ENCODE data around the gene VPS52.
"Not testable (repeated sequence)": the region's sequence is repeated elsewhere in the genome, so short reads cannot be mapped to it uniquely, and the experiment has no call there.

The VPS52 gene

DNA sequence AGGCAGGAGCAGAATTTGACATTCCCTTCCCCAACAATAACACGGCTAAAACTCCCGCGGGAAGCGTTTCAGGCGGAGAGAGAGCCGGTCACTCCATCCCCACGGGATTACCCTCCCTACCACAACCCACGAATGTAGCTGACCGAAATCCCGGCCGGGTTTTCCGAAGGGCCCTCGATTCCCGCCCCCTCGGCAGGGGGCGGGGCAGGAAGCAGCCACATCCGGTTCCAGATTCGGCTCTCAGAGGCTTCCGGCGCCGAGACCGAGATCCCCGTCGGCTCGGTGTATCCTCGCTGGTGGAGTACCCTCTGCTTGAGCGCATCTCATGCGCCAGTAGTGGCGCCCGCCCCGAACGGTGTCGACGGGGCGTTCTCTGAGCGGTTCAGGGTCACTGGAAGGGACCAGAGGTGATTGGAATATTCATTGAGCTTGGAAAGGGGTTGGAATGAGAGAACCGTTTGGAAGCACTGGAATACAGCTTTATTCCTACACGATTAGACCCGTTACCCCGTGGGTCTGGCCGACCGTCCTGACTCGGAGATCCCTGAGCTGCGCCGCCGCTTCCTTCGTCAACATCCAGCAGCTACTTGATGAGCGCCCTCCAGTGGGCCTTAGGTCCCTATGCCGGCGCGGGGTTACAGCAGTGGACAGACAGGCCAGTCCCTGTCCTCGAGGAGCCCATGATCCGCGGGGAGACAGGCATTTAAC lies 27.7 kb upstream of the VPS52 start:
- peak; percentile 97 for DNase-seq

DNA sequence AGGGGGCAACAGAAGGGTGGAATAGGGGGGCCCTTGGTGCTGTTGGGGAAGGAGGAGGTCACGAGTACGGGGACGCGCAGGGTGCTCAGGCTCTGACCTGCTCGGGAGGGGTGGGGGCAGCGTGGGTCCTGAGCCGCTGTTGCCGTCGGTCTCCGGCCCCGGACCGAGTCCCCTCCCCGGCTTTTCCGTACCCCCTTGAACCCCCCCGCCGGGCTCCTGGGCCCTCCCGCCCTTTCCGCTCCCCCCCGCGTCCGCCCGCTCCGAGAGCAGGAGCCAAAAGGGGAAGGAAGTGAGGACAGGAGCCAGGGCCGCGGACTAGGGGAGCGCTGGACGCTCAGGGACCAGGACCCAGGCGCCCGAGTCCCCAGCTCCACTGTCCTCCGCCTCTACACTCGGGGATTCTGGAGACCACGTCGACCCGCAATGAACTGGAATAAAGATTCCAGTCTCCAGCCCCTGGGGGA lies 27.1 kb upstream of the VPS52 start, which contains the start of gene RGL2:
Gene RGL2, minus strand, starts transcription at position 170 of the 464 bp plus-strand sequence. CDS start 332 bp downstream, outside the sequence.
- DNase-seq, result no peak

DNA sequence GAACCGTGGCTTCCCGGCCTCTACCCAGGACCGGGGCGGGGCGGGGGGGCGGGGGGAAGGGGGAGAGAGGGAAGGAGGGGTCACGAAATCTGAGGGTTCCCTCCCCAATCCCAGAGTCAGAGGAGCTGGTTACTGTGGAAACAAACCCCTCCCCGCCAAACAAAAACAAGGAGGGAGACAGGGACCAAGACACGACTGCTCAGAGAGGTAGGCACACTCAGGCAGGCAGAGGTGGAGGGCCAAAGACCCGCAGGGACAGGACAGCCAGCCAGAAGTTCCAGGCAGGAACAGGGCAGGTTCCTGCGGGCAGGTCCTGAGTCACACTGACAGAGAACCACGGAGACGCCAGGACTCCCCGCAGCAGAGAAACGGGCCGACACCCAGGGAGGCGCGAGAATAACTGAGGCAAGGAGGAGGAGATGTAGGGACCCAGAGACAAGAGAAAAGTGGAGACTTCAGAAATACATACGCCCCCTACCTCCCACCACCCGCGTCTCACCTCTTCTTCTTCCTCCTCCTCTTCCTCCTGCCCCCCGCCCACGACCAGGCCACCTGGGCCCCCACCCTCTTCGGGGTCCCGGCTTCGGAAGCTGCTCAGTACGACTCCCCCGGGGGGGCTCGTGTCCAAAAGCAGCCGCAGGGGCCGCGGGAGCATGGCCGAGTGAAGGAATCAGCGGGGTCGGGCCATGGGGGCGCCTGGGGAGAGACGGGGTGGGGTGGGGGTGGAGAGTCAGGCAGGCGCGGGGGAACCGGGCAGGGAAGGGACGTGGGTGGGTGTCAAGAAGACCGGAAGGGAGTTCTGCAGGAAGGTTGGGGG lies 26.5 kb upstream of the VPS52 start:
- DNase-seq, result peak; percentile 80

DNA sequence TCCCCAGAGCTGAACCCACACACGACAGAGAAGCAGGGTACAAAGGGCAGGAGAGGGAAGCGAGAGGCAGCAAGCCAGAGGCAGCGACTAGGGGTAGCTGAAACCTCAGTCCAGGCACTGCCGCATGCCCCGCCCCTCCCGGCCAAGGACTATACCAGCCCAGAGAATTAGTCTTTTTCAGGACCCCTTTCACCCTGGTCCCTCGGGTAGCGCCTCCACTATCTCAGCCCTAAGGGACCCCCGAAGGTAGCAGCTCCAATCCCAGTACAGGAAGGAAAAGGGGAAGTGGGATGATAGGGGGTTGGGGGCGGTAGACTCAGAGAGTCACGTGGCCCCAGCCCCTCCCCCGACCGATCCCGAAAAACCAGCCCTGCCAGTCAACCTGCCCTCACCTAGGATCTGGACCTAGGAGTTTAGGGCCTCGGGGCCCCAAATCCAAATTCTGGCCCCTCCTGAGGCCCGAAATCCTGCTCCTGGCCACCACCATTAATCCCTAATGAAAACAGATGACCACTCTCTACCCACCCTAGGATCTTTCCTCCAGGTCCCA lies 25.8 kb upstream of the VPS52 start:
- no peak for DNase-seq

DNA sequence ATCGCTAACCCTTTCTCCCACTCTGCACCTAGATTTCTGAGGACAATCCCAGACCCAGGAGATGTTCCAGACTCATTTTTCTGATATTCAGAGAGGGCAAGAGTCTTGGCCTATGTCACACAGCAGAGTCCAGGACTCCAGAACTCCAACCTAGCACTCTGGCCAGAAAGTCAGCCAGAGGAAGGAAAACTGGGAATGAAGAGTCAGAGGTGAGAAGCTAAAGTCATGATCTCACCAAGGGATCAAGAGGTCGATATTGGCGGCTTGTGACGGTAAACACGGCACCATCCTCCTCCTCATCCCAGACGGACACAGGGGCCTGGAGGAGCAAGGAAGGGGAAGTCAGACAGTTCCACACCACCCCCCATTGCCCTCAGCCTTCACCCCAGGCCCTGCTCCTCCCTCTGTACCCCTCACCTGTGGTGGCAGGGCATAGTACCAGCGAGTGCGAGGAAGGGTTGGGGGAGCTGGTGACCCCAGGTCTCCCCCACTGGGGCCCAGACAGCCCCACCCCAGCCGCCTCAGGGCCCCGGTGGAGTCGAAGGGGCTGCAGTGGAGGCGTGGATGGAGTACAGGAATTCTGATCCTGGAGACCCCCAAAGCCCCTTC lies 25.2 kb upstream of the VPS52 start:
- no peak for DNase-seq

DNA sequence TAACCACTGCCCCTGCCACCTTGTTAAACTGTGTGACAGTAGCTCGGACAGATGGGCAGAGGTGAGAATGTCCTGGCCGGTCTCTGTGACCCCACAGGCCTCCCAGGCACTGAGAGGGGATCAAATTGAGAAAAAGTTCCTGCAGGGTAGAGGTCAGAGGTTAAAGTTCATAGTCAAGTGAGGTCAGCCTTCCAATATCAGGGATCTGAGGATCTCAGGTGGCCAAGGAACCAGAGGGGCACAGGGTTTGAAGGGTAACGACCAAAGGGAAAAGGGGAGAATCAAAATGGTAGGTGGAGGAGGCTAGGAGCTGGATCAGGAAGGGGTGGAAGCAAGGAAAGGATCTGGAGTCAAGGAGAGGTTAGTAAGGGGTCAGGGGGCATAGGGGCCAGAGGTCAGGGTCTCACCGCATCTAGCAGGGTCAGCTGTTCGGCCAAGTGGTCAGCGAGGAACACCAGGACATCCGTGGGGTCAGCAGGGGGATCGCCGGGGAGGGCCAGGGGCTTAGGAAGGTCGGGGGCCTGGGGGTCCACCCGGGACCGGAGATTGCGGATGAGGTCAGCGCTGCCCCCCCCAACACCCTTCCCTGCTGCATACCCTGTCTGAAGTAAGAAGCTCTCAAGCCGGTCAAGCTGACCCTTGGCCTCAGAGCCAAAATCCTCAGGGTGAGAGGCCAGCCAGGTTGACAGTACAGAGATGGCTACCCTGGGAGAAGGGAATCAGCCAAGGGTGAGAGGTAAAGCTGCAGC lies 24.1 kb upstream of the VPS52 start:
- no peak for DNase-seq

DNA sequence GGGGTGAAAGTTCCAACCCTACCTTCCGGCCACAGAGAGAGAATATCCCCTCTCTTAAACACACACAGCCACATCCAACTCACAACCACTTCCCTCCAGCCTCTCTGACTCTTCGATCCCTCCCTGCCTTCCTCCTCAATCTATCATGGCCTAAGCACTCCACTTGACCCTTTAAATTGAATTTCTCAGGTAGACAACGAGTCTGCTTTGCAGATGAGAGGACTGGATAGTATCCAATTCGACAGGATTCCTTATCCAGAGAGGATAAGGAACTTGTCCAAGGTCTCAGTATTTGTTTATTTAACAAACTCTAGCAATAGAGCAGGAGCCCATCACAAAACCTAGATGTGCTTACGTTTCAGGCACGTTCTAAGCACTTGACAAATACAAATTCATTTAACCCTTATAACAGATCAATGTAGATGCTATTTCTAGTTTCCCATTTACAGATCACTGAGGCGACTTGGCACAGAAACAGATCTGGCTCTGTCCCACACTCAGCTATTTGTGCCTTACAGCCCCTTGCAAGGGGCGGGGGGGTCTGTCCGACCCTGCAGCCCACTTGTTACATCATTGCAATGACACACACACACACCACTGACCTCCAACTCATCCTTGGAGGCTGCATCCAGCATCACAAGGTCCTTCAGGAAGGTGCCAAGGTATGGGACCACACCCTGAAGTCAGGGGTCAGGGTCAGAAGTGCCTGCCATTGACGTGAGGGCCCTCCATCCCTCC lies 22.6 kb upstream of the VPS52 start:
- DNase-seq, result no peak

DNA sequence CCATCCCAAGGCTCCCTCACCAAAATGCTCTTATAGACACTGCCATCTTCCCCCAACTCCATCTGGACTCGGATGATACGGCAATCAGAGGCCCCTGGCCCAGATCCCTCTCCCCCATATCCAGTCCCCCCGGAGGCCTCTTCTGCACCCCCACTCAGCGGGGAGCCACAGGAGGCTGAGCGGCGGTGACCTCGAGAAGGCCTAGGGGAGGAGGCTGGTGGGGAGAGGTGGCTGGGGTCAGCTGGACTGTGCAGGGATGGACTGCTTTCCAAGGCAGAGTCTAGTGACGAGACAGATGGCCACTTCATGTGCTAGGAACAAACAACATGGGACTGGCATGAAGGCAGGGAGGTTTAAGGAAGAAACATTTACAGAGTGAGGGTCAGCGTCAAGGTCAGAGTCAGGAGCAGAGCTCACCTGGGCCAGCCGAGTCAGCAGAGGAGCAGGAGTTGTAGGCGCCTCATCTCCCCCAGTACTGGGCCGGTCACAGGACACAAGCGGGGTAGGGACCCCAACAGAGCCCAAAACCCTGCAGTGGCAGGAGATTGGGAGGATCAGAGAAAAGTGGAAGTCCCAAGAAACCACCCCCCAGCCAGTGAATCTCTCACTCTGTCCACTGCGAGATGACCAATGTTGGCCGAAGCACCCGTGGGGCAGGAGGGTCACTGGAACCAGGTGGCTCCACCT lies 21.5 kb upstream of the VPS52 start:
- no peak for DNase-seq

DNA sequence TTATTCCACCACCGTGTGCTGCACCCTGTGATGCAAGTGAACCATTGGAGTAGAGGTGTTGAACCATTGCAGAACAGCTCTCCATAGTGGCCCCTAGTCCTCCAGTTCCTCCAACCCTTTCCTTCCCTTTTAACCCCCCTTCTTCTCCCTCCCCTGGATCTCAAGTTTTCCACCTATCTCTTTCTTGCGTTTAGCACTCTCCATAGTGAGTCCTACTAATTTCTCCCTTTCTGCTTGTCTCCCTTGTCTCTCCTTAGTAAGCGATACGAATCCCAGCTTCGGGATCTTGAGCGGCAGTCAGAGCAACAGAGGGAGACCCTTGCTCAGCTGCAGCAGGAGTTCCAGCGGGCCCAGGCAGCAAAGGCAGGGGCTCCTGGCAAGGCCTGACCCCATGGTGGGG lies 18.8 kb upstream of the VPS52 start:
- DNase-seq, result no peak

DNA sequence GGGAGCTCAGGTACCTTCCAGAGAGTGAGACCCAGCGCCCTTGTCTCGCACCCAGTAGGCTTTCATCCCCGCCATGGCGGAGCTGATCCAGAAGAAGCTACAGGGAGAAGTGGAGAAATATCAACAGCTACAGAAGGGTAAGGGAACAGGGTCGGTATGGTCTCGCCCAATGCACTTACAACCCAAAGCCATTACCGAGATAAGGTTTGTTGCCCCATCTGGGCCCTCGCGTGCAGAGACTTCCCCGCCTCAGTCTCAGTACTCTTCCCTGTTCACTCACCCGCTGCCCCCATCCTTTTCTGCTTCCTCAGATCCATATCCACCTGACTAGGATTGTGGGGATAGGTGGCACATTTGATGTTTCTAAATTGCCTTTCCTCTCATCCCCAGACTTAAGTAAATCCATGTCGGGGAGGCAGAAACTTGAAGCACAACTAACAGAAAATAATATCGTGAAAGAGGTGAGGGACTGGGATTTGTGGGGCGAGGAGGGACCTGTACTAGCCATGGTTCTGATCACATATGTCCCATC lies 18.2 kb upstream of the VPS52 start:
- DNase-seq, result no peak

DNA sequence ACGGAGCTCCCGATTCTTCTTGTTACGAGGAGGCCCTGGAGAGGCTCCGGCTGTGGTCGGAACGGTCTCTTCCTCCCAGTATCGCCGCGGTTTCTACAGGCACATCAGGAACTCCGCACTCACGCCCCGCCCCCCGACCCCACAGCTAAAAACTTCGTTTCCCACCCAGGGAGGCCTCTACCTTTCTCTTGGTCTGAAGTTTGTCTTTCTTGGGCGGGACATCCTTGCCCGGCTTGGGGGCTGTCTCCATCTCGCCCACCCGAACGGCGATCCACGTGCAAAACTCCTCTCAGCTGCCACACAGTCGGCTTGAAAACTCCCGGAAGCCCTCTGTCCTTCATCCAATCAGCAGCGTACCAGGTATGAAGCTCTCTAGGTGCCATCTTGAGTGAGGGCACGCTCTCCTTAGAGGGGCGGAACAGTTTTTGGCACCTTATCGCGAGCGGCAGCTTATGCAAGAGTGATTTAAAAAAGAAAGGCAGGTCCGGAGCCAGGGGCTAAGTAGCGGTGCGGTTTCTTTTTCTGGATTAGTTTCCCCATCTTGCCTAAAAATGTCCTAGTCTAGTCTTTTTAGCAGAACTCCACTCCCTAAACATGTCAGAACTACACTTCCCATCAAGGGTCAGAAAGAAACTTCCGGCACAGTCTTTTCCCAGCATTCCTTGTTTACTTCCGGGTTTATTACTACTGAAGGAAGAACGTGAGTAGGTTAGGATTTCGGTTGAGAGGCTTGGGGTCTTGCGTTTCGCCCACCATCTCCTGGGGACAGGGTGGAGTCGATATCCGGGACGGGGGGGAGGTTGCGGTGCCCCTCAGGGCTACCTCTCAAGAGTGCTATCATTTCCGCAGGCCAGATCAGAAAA lies 17.5 kb upstream of the VPS52 start, which contains the start of the genes PFDN6 and WDR46:
Gene PFDN6, plus strand, starts transcription at position 681 of the 863 bp plus-strand sequence. CDS start 256 bp downstream, outside the sequence.
Gene WDR46, minus strand, starts transcription at position 319 of the 863 bp plus-strand sequence. Its CDS starts 69 bp downstream, at position 250.
- DNase-seq, result peak; percentile 90

DNA sequence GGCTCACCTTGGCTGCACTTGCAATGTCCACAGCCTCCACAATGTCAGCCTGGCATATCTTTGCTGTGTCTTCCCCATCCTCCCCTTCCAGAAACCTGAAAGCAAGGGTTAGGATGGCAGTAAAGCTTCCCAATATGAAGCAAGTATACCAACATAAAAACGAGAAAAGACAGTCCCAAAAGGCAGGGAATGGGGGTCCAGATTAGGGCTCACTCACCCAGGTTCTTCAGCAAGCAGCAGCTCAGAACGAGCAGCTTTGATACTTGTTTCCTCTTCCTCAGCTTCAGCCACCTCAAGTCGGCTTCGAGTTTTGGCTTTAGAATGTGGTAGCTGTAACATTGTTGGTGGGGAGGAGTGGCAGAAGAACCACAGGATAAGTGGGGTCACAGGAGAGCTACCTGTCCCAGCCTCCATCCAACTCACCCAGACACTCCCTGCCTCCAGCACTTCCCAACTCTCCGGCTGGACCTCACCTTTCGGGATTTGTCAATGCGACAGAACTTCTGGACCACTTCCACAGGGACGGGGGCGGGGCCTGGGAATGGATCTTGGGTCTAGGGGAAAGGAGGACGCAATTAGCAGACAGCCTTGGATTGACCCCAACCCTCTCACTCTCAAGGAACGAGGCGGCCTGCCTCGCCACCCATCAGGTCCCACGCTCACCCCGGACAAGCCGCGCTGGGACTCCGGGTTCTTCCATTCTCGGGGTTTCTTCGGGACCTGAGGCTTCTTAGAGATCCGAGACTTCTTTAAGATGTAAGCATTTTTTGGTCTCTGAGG lies 16.7 kb upstream of the VPS52 start:
- no peak for DNase-seq

DNA sequence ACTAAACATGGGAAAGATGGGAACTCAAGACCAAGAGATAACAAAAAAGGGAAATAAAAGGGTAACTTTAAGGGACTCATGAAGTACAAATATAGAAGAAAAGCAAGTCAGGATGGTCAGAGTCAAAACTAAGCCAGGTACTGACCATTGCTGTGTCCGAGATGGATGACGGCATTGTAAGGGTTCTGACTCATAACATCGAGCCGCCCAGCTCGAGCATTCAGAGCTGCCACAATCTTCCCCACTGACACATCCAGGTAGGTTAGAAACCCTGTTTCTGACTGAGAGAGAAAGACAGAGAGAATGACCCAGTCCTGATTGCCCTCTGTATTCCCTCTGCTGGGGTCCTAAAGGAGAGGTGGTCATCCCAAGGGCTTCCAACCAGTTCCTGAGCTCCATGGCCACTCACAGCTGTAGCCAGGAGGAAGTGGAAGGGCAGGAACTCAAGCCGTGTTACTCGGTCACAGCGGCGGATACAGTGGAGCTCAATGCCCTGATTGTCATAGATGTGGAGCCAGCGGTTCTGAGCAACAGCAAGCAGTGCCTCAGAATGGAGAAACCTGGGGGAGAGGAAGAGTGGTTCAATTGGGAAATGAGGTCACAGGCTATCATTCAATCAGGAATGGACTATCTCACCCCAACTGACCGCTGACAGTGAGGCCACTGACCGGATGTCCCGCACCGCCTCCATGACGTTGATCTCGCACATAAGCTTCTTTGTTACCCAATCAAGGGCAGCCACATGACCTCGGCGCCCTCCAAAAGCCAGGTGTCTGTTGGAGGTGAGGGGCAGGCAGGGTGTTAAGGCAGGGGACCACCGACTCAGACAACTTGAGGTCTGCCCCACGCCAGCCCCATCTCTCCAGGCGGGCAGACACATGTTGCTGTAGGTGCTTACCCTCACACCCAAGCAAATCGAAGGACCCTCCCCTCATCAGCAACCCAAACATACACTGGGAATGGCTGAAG lies 15.6 kb upstream of the VPS52 start:
- DNase-seq, result no peak

DNA sequence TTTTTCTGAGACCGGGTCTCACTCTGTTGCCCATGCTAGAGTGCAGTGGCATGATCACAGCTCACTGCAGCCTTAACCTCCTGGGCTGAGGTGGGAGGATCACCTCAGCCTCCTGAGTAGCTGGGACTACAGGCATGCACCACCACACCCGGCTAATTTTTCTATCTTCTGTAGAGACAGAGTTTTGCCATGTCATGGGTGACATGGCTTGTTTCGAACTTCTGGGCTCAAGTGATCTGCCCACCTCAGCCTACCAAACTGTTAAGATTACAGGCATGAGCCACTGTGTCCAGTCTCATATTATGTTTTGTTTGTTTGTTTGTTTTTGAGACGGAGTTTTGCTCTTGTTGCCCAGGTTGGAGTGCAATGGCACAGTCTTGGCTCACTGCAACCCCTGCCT lies 13.5 kb upstream of the VPS52 start:
- DNase-seq, result not testable (repeated sequence)

DNA sequence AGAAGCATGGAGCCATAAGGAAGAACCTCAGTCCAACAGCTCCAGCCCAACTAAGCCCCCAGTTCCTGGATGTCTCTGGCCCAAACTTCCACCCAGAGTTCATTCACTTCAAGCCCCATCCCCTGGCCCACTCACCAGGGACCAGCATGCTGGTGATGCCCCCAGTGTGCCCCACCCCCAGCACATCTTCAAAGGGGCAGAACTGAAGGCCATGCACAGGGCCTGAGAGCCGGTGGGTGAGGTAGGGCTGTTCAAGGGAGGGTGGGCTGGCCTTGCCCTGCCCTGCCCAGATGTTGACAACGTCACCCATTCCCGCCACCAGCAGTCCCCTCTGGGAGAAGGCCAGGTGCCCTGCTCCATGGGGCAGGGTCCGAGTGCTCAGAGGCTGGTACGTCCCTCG lies 8.9 kb upstream of the VPS52 start:
- no peak for DNase-seq

DNA sequence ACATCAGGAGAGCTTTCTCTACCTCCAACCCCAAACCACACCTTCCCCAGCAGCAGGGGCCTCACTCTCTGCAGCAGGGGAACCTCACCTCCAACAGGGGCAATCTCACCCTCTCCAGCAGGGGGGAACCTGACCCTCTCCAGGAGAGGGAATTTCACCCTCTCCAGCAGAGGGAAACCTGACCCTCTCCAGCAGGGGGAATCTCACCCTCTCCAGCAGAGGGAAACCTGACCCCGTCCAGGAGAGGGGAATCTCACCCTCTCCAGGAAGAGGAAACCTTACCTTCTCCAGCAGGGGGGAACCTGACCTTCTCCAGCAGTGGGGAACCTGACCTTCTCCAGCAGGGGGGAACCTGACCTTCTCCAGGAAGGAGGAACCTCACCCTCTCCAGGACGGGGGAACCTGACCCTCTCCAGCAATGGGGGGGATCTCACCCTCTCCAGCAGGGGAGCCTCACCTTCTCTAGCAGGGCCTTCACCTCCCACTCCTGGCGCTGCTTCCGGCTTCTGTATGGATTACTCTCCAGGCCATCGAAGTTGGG lies 8.4 kb upstream of the VPS52 start:
- DNase-seq, result no peak

DNA sequence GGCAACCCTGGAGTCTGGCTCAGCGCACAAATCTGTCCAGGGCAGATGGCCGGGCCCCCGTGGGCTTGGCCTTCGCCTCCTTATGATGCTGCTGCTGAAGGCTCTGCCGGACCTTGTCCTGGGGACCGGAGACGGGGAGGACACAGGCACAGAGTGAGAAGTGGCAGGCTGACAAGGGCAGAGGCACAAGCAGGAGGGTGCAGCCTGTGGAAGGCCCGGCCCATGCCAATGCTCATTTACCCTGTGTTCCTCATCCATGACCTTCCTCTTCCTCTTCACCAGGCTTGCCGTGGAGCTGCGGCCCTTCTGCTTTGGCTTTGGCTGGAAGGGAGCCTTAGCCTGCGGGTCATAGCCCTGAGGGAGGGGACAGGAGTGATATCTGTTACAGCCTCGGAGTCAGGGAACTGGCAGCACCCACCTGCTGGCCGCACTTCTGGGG lies 7.6 kb upstream of the VPS52 start:
- DNase-seq, result no peak
